Uterus (tissue), 2 donors: ENCODE data around the gene PRKG1.

Experiments
- POLR2A ChIP-seq, 2 donors: fragments of 450-650 bp; IDR thresholded peaks; one replicate each; pipeline ENCODE4 v1.6.1; 2016; ENCODE audit warnings: antibody characterized with exemption in 2 of 2, mild to moderate bottlenecking in 1 of 2, moderate library complexity in 1 of 2
- TF ChIP-seq, protein P1 (sequence below), 4 experiments: fragments of 200-600 bp in 2 of 4; fragments of 450-650 bp in 2 of 4; sonication (generic) in 2 of 4; IDR thresholded peaks; one replicate each; pipeline ENCODE4 v1.5.1; 2016 to 2019; ENCODE audit warnings: antibody characterized with exemption in 4 of 4, mild to moderate bottlenecking in 2 of 4, moderate library complexity in 1 of 4

DNA sequence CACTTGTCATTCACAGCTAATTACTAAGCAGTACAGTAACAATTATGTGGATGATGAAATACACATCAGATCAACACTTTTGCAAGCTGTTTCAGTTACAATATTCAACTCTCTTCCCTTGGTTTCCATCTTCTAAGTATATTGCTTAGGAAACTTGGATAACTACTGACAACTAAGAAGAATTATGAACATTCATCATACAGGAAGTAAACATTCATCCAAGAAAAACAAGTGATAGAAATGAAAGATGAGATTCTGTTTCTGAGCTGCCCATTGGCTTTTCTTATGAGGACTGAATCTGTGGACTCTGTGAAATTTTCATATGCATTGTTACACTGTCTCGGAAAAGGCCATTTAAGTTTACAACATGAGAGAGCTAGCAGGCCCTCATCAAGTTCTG is 240.2 kb downstream of the PRKG1 start:
- TF ChIP-seq, protein P1, sequence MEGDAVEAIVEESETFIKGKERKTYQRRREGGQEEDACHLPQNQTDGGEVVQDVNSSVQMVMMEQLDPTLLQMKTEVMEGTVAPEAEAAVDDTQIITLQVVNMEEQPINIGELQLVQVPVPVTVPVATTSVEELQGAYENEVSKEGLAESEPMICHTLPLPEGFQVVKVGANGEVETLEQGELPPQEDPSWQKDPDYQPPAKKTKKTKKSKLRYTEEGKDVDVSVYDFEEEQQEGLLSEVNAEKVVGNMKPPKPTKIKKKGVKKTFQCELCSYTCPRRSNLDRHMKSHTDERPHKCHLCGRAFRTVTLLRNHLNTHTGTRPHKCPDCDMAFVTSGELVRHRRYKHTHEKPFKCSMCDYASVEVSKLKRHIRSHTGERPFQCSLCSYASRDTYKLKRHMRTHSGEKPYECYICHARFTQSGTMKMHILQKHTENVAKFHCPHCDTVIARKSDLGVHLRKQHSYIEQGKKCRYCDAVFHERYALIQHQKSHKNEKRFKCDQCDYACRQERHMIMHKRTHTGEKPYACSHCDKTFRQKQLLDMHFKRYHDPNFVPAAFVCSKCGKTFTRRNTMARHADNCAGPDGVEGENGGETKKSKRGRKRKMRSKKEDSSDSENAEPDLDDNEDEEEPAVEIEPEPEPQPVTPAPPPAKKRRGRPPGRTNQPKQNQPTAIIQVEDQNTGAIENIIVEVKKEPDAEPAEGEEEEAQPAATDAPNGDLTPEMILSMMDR (IDR thresholded peaks at IDR 0.05) = no peak
- TF ChIP-seq POLR2A (IDR thresholded peaks at IDR 0.05) = no peak
